HL-60 (cell line): ENCODE measurements around the gene GLRX3.

Source experiments
- CTCF ChIP-seq: IDR thresholded peaks from one replicate; pipeline ENCODE4 v1.5.1; 2011; ENCODE audit warnings: low read length, control low read depth, inconsistent platforms; ENCODE audit not compliant: insufficient read depth
- GABPA ChIP-seq: IDR thresholded peaks from 2 replicates; pipeline ENCODE4 v1.6.1; 2012; ENCODE audit warnings: low read depth
- POLR2AphosphoS5 ChIP-seq: IDR thresholded peaks from 2 replicates; pipeline ENCODE4 v1.6.1; 2012; ENCODE audit warnings: low read depth
- REST ChIP-seq: IDR thresholded peaks from 2 replicates; pipeline ENCODE4 v1.6.1; 2012; ENCODE audit warnings: low read depth; ENCODE audit not compliant: insufficient replicate concordance

GRCh38 chr10:130201043-130201380, 64.8 kb downstream of the GLRX3 start:
- TF ChIP-seq CTCF (no peak), POLR2AphosphoS5 (no peak), GABPA (no peak), REST (no peak)
